GM03348 (cell line): ENCODE results near the gene UBAC1.
A peak's percentile ranks its signal among the peaks of the same experiment; 100 is the strongest.
"Not testable (repeated sequence)": the region's sequence is repeated elsewhere in the genome, so short reads cannot be mapped to it uniquely, and the experiment has no call there.

Experiments used
- DNase-seq: peaks from one replicate; pipeline ENCODE4 v3.0.0; 2012; ENCODE audit warnings: low spot score

UBAC1 gene

DNA sequence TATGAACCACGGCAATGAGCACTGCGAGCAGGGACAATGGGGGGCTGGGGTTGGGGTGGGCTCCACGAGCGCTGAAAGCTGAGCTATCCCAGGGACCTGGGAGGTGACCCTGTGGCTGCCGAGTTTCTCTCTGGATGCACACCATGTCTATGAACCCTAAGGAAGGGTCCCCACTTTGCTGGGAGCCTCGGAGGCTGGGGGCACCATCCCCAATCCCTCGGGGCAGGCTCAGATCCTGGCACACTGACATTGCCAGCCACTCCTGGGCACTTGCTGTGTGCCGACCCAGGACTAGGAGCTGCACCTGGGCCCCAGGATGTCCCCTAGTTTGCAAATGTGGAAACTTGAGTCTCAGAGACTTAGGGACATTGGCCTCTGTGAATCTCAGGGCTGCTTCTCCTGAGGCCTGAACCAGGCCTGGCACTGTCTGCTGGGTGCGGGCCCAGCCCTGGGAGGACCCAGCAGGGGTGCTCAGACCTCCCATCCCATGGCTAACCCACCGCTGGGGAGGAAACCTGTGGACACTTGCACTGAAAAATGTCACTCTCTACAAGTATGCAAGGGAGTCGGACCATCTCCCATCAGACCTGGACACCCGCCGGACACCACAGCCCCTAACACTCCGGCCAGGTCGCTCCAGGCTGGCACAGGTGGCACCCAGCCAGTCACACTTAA is 40.8 kb downstream of the UBAC1 start:
- DNase-seq, result no peak

DNA sequence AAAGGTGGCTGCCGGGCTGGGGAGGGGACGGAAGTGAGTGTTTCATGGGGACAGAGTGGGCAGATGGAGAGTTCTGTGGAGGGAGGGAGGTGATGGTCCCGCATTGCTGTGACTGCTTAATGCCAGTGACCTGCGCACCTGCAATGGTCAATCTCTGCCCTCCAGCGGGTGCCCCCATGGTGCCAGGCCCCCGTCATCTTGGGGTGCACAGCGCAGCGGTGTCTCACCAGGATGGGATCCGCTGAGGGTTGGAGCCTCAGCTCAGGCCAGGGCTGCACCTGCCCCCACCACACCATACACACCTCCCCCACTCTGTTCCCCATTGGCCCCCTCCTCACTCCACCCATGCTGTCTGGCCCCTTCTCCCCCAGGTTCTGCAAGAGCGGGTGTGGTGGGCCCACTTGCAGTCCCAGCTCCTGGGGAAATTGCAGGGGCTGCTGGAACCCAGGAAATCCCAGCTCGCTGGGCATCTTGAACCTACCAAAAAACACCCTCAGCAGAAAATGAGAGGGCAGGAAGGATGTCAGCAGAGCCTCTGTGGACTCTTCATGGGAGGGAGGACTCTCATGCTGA is 41.8 kb downstream of the UBAC1 start:
- DNase-seq, result no peak

DNA sequence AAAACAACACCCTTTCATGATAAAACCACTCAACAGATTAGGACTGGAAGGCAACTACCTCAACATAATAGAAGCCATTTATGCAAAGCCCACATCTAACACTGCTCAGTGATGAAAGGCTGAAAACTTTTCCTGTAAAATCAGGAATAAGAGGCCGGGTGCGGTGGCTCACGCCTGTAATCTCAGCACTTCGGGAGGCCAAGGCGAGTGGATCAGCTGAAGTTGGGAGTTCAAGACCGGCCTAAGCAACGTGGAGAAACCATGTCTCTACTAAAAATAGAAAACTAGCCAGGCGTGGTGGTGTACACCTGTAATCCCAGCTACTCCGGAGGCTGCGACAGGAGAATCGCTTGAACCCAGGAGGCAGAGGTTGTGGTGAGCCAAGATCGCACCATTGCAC is 44.9 kb downstream of the UBAC1 start:
- DNase-seq, result not testable (repeated sequence)

DNA sequence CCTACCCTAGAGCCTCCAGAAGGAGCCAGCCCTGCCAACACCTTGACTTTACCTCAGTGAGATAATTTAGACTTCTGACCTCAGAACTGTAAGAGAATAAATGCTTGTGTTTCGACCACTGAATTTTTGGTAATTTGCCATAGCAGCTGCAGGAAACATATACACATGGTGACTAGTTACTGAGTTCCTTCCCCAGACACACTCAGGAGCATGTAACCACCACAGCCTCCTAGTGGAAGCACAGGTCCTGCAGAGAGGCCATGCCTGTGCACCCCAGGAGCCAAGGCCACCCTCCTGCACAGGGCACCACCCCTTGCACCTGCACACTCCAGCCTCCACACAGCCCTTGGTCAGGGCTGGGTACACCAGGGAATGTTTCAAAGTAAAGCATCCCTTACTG is 46.3 kb downstream of the UBAC1 start:
- DNase-seq, result no peak

DNA sequence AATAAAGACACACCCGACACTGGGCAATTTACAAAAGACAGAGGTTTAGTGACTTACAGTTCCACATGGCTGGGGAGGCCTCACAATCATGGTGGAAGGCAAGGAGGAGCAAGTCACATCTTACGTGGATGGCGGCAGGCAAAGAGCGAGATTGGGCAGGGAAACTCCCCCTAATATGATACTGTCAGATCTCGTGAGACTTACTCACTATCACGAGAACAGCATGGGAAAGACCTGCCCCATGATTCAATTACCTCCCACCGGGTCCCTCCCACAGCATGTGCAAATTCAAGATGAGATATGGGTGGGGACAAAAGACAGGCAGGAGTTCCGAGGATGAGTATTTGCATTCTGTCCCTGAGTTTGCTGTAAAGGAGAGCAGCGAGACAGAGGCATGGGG is 49.9 kb downstream of the UBAC1 start:
- not testable (repeated sequence) for DNase-seq

DNA sequence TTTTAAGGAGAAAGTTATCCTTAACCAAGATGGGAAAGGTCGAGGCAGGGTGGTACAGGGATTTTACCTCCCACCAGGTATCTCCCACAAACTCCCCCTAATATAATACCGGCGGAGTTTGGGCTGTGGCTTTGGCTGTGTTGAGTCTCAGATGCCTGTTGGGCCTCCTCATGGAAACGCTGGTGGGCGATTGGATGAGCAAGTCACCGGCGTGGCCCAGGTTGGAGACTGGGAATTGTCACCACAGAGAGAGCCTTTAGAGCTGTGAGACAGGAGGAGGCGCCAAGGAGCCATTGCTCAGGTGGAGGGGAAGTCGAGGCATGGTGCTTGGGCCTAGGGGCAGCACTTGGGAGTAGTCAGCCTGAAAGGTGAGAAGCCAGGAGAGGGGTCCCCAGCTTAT is 50.4 kb downstream of the UBAC1 start:
- no peak for DNase-seq

DNA sequence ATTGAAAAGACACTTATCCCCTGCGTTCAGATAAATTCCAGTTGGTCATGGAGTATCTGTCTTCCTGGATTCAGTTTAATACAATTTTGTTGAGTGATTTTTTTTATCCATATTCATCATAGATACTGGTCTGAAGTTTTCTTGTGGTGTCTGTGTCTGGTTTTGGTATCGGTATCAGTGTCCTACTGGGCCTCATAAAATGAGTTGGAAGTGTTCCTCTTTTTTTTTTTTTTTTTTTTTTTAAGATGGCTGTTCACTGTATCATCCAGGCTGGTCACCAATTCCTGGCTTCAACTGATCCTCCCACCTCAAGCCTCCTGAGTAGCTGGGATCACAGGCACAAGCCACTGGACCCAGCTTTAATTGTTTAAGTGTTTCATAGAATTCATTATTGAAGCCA is 51.0 kb downstream of the UBAC1 start:
- no peak for DNase-seq

DNA sequence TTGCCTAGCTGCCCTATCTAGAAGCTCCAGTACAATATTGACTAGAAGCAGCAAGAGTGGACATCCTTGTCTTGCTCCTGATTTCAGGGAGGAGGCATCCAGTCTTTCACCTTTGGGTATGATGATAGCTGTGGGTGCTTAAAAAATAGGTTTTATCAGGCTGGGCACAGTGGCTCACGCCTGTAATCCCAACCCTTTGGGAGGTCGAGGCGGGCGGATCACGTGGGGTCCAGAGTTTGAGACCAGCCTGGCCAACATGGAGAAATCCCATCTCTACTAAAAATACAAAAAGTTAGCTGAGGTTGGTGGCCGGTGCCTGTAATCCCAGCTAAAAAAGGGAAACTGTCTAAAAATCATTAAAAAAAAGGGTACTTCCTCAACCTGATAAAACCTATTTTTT is 51.8 kb downstream of the UBAC1 start:
- no peak for DNase-seq

DNA sequence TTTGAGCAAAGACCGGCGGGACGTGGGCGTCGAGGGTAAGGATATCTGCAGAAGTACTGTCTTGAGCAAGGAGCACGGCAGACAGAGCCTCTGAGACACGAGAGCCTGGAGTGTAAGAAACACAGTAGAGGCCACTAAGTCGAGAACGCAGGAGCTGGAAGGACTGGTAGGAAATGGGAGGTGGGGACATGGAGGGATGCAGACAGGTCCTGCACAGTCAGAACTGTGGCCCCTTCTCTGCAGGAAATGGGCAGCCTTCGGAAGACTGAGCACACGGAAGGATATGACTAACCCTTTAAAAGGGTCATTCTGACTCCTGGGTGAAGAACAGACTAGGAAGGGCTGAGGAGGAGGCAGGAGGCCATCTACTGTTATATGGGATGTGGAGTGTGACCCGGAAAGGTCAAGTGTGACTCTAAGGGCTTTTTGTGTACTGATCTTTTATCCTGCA is 52.4 kb downstream of the UBAC1 start:
- DNase-seq, result no peak

DNA sequence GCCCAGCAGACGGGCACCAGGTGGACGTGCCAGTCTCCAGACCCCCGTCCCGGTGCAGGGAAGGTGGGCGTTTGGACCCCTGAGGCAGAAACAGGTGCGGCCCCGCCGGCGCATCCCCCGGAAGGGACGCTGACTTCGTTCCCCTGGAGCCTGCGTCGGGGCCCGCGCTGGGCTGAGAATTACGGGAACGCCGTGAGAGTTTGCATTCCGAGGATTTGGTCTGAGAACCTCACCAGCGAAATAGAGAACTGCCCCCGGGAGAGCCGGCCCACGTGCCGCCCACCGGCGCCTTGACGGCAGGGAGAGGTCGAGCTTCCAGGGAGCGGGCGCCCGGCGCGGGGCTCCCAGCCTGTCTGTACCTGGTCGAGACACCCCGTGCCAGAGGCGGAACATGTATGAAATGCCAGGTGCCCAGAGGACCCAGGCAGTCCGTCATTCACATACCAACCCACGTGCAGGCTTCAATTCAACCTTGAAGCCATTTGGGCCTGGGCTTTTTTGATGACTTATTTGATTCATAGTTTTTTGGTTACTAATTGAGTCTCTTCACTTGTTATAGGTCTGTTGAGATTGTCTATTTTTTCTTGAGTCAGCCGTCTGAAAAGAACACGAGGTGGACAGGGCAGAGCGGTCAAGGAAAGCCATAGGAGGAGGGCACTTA is 53.0 kb downstream of the UBAC1 start:
- DNase-seq, result no peak

DNA sequence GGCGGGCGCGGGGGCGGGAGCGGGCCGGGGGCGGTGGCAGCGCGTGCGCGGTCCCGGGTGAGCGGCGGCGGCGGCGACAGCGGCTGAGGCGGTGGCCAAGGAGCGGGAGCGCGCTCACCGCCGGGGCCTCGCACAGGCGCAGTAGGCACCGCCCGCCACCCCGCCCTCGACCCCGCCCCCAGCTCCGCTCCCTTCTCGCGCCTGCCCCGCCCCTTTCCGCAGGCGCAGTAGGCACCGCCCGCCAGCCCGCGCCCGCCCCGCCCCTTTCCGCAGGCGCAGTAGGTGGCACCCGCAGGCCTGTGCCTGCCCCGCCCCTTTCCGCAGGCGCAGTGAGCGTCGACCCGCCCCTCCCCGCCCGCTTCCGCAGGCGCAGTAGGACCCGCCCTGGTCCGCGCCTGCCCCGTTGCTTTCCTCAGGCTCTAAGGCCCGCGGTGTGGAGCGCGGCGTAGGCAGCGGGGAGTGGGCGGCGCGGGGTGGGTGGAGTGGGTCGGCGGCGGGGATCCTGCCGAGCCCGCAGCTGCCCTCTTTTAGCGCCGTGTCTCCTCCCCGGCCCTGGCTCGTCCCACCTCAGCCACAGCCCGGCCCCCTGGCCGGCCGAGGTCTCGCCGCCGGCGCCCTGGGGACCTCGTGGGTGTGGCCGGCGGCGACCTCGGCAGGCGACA is 53.6 kb downstream of the UBAC1 start, which contains the start of gene CAMSAP1:
Gene CAMSAP1 (minus strand): TSS at position 116 of the 662 bp plus-strand sequence. CDS start 387 bp downstream, outside the sequence.
- DNase-seq, result peak; percentile 100

DNA sequence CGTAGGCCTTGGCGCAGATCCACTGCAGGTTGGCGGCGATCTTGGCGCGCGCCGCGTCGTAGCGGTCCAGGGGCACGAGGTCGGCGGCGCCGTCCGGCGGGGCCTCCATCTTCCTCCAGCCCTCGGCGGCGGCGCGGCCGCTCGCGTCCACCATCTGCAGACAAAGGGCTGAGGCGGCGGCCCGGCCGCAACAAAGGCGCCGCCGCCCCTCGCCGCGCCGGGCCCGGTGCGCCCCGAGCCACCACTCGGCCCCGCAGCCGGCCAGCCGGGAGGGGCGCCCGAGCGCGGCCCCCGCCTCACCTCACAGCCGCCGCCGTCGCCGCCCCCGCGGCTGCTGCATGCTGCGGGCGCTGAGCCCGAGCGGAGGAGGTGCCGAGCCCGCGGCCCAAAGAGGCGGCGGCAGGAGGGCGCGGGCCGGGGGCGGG is 54.2 kb downstream of the UBAC1 start:
- DNase-seq, result no peak

DNA sequence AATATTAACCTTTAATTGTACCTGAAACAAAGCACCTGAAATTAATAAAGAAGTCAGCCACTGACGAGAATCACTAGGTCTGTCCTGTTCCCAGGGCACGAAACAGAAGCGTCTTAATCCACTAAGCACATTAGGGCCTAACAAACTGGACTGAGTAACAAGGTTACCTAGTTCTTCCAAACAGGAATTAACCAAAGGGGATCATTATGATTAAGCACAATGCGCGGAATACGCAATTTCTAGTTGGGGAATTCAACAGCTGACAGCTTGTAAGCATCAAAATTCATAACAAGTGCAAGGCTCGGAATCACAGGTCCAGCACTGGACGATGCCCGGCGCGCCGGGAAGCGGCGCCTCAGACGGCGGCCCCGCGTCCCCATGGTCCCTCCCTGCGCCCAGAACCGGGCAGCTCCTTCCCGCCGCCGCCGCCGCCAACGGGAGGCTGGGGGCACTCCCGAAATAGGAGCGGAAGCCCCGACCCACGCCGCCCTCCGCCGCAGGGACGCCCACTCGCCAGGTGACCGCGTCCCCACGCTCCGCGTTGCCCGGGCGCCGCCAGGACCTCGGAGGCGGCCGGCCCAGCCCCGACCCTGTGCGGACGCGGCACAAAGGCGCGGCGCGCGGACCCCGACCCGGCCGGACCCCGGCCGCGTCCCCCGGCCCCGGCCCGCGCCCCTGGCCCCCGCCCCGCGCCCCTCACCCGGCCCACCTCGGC is 54.7 kb downstream of the UBAC1 start:
- peak; percentile 37 for DNase-seq

DNA sequence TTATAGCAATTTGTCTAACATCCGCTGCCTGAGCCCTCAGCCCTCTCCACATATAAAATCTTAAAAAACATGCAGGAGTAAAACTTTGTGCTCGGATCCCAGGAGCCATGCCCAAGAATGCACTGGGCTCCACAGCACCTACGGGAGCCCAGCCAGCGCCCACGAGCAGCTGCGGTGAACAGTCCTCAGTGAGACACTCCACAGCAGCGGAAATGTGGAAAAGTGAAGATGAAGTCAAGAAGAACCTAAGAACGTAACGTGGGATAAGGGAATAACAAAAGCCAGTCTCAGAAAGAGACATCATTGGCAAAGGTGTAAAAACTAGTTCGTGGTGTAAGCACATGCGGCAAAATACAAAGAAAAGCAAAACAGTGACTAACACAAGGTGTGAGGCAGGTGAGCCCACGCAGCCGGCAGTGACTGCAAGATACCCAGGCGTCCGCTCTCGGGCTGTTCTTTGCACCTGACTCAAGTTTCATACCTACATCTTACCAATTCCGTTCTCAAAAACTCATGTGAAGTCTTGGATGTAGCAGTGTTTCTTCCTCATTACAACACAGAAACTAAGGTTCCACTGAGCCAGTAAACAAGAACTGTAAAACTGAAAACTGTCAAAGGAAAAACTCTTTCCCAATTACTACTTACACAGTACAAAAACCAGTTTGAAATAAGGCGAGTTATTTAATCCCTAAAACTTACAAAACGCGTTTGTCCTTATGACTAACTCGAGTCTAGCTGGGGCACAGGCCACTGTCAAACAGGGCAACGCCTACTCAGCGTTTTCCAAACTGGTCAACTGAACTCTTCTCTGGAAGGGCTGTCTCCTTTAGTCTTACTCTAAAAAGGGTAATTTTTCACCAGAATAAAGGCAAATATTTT is 55.6 kb downstream of the UBAC1 start:
- DNase-seq, result no peak

DNA sequence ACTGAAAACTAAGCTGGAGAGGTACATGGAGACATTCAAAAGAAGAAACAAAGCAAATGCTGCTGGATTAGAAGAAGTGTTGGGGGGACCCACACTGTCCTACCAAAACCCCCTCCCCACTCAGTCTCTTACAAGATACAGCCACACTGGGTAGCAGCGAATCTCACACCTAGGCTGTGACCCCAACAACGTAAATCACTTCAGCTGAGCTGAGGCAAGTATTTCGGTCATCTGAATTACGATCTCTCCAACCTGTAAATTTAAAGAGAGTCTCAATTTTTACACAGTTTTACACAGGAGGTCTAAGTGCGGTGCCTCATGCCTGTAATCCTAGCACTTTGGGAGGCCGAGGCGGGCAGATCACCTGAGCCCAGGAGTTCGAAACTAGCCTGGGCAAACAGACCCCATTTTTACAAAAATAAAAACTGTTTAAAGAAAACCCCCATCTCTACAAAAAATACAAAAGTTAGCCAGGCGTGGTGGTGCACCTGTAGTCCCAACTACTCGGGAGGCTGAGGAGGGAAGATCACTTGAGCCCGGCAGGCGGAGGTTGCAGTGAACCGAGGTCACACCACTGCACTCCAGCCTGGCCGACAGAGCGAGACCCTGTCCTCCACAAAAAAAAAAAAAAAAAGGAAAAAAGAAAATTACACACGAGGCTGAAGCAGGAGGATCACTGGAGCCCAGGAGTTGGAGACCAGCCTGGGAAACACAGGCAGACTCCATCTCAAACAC is 57.2 kb downstream of the UBAC1 start:
- no peak for DNase-seq

DNA sequence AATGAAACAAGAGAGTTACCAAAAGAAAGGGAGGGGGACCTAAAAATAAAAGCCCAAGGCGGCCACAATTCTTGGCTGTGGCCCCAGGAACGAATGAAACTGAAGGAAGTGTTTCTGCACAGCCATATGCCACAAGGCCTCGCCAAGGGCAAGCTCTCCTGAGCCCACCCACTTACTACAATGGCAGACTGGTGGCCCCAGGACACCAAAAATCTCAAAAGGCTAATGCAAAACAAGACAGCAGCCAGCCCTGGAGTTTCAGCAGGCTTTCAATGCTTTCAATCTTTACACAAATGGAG is 57.9 kb downstream of the UBAC1 start:
- no peak for DNase-seq

DNA sequence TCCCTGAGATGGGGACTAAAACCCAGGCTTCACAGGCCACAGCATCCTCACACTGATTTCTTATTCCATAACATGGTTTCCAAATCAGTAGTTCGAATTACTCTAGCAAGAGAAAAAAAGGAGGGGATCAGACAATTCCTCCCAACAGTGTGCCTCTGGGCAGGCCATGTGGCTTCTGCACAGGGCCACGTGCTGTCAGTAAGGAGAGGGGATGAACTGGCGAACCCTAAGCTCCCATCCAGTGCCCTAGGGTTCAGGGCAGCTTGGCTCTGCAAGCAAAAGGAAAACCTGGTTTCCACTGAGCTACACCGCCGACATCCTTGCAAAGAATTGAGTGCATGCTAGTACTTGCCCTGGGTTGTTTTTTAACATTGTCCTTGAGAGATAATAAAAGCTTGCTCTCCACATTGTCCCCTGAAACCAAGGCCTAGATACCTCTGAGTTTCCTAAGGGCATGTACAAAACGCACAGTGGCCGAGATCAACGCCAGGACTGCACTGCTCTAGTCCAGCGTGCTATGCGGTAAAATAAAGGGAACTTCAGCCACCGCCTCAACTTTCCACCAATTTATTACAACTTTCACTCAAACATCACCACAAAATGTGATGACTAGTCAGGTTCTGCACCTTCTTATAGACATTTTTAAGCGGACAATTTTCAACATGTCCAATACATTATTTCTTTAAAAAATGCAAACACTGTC is 58.4 kb downstream of the UBAC1 start:
- no peak for DNase-seq

DNA sequence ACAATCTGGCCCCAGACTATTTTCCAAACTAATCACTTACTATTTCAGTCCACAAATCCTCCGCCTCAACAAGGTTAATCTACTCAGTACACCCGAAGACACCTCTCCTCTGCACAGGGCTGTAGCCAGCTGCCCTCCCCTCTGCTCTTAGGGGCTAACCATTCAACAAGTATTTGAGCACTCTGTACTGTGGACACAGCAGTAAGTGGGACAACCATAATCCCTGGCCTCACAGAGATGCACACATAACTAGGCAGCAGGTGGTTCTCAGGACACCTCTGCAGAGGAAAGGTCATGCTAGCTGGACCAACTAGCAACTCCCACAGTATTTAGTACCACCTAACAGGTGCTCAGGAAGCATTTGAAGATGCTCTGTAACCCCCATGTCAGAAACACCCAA is 59.3 kb downstream of the UBAC1 start:
- DNase-seq, result no peak

DNA sequence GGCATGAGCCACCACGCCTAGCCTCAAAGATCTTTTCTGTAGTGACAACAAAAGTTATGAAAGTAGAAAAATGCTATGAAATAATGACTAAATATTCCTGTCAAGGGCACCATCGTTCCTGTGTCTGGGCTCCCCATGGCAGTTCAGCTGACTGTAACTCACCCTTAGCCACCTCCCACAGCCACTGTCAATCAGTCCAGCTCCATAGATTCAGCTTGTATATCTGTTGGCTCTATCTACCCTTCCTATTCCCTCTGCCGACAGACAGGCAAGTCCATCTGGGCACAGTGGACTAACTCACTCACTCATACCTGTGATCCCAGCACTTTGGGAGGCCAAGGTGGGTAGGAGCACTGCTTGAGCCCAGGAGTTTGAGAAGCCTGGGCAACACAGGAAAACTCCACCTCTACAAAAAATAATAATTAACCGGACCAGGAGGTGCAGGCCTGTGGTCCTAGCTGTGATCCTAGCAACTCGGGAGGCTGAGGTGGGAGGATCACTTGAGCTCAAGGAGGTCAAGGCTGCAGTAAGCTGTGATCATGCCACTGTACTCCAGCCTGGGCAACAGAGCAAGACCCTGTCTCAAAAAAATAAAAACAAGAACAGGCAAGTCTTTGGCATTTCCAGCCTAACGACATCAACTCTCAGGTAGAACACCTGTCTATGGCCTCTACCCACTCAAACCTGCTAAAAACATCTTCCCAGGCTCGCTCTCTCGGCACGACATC is 60.0 kb downstream of the UBAC1 start:
- no peak for DNase-seq
